Endothelial cell of umbilical vein (primary cell): ENCODE results near the gene EIF2B1. TPM values are rescaled to one million over a fixed set of nuclear protein-coding genes. Genes with fewer than 3 reads are reported as not detected.

Experiments used
- Bru-seq: library from RNA; stranded (reverse); fragments of 400-500 nt; gene quantifications from one replicate; lab custom pipeline; 2021; lab: Mats Ljungman, UMichigan
- BruChase-seq, 2 experiments: library from RNA; stranded (reverse); fragments of 400-500 nt; gene quantifications; one replicate each; lab custom pipeline; 2021; lab: Mats Ljungman, UMichigan
- BruUV-seq: library from RNA; stranded (reverse); fragments of 400-500 nt; replicated peaks from 2 replicates; lab custom pipeline; 2021; lab: Mats Ljungman, UMichigan
- CTCF ChIA-PET: fragments of 300-600, 350-600 bp; sonication (Branson Sonifier 250); formaldehyde crosslinking; loops from one replicate; lab custom pipeline; 2021; ENCODE audit warnings: antibody characterized with exemption, inconsistent platforms; lab: Charles Lee
- POLR2A ChIA-PET: fragments of 300-600, 350-600 bp; sonication (Branson Sonifier 250); formaldehyde crosslinking; loops from one replicate; lab custom pipeline; 2021; ENCODE audit warnings: antibody characterized with exemption, inconsistent platforms; lab: Charles Lee
- DNase-seq: peaks from one replicate; pipeline ENCODE4 v3.0.0-alpha.2; 2011; ENCODE audit warnings: low read depth, low spot score
- FAIRE-seq: peaks from 2 replicates; lab custom pipeline; 2011; peaks lifted over from hg19 to GRCh38; lab: Jason Lieb, UNC
- H2AFZ ChIP-seq: 2 replicates; pipeline ENCODE4 v1.6.0; 2012; ENCODE audit warnings: low read depth, low read length, control low read depth, inconsistent platforms
- H3K27ac ChIP-seq: 2 replicates; pipeline ENCODE4 v1.5.1; 2011; ENCODE audit warnings: low read depth, mild to moderate bottlenecking, control low read depth, low read length, moderate library complexity; ENCODE audit not compliant: insufficient read depth
- H3K27me3 ChIP-seq, 2 experiments: 2 replicates each; pipeline versions ENCODE4 v1.6.0 to v1.6.1; 2011; ENCODE audit warnings: low read length in 2 of 2, mixed read lengths in 1 of 2; ENCODE audit not compliant: control insufficient read depth in 2 of 2, insufficient read depth in 2 of 2
- H3K36me3 ChIP-seq, 2 experiments: 2 replicates in 1 of 2; 3 replicates in 1 of 2; pipeline ENCODE4 v1.5.1; 2011; ENCODE audit warnings: low read length in 2 of 2, mild to moderate bottlenecking in 1 of 2, moderate library complexity in 1 of 2; ENCODE audit not compliant: control insufficient read depth in 2 of 2, insufficient read depth in 2 of 2; ENCODE audit errors: extremely low read depth in 1 of 2
- H3K4me1 ChIP-seq: 3 replicates; pipeline ENCODE4 v1.5.1; 2011; ENCODE audit warnings: mild to moderate bottlenecking, low read length; ENCODE audit not compliant: control insufficient read depth, insufficient read depth; ENCODE audit errors: extremely low read depth
- H3K4me2 ChIP-seq: 2 replicates; pipeline ENCODE4 v1.6.1; 2011; ENCODE audit warnings: low read length, control low read depth, mixed read lengths; ENCODE audit not compliant: insufficient read depth
- H3K4me3 ChIP-seq, 3 experiments: fragments of 200-600 bp in 1 of 3; sonication (generic), shearing (Covaris generic) in 1 of 3; replicated peaks in 1 of 3; 2 replicates each; pipeline ENCODE4 v1.5.1; 2011 to 2016; ENCODE audit warnings: control low read depth in 3 of 3, low read length in 3 of 3, mild to moderate bottlenecking in 2 of 3, inconsistent platforms in 1 of 3, low read depth in 1 of 3, moderate library complexity in 1 of 3; ENCODE audit not compliant: insufficient read depth in 1 of 3
- H3K79me2 ChIP-seq: 2 replicates; pipeline ENCODE4 v1.6.0; 2012; ENCODE audit warnings: low read length, inconsistent platforms; ENCODE audit not compliant: control insufficient read depth, insufficient read depth
- H3K9ac ChIP-seq: replicated peaks from 2 replicates; pipeline ENCODE3; 2011; ENCODE audit warnings: low read length, control low read depth; ENCODE audit not compliant: insufficient read depth; ENCODE audit errors: extremely low read depth
- H3K9me1 ChIP-seq: replicated peaks from 3 replicates; pipeline ENCODE4 v1.6.0; 2011; ENCODE audit warnings: mild to moderate bottlenecking, low read length; ENCODE audit not compliant: control insufficient read depth, insufficient read depth; ENCODE audit errors: extremely low read depth
- H3K9me3 ChIP-seq: replicated peaks from 2 replicates; pipeline ENCODE4 v1.5.1; 2012; ENCODE audit warnings: low read length, inconsistent platforms; ENCODE audit not compliant: control insufficient read depth, insufficient read depth
- H4K20me1 ChIP-seq: replicated peaks from 2 replicates; pipeline ENCODE3; 2011; ENCODE audit warnings: mild to moderate bottlenecking, low read length; ENCODE audit not compliant: control insufficient read depth, insufficient read depth; ENCODE audit errors: extremely low read depth
- JUN ChIP-seq: IDR thresholded peaks from 2 replicates; pipeline ENCODE4 v1.6.1; 2011; ENCODE audit warnings: borderline replicate concordance, low read depth; ENCODE audit not compliant: insufficient read length, insufficient read depth
- MYC ChIP-seq: IDR thresholded peaks from one replicate; pipeline ENCODE4 v1.6.1; 2011; ENCODE audit warnings: mild to moderate bottlenecking, low read depth, low read length
- POLR2A ChIP-seq: IDR thresholded peaks from 2 replicates; pipeline ENCODE4 v1.6.1; 2012; ENCODE audit warnings: low read depth, mild to moderate bottlenecking, control low read depth, low read length
- POLR2AphosphoS5 ChIP-seq: IDR thresholded peaks from 2 replicates; pipeline ENCODE4 v1.6.1; 2012; ENCODE audit warnings: low read depth, mild to moderate bottlenecking, control low read depth, low read length, moderate library complexity; ENCODE audit not compliant: insufficient read depth
- dilution Hi-C: fragments of 300-500 bp; cut with MboI; formaldehyde crosslinking; loops from one replicate; pipeline ENCODE4 v1.15.0; 2019; ENCODE audit warnings: low sequenced_read_pairs; ENCODE audit not compliant: extremely low pct_ligation_motif_present
- intact Hi-C: fragments of 100-400 bp; cut with micrococcal nuclease; formaldehyde crosslinking; loops from one replicate; pipeline ENCODE4 v1.10.0; 2022
- long read RNA-seq: library from polyadenylated mRNA; stranded (forward); transcript quantifications from one replicate; pipeline ENCODE4 v2.0.0, GENCODE V29; 2021
- polyA minus RNA-seq, 3 experiments: library from RNA; depleted of rRNA, polyadenylated mRNA; stranded (reverse); fragments of >200 nt; gene quantifications; 1 replicate in 1 of 3; 2 replicates in 2 of 3; pipeline ENCODE4 v1.2.3, GENCODE V29; 2011
- polyA plus RNA-seq, 4 experiments: library from polyadenylated mRNA; depleted of rRNA in 3 of 4; stranded (reverse) in 3 of 4; unstranded in 1 of 4; fragments of >200 nt; gene quantifications; 2 replicates each; pipeline versions ENCODE4 v1.2.1 to v1.2.3, GENCODE V29; 2011 to 2012; ENCODE audit warnings: missing spikeins in 1 of 4
- total RNA-seq: library from RNA; stranded (reverse); gene quantifications from 2 replicates; pipeline ENCODE4 v1.2.3, GENCODE V29; 2021
- TF ChIP-seq, protein P1 (sequence below): IDR thresholded peaks from 2 replicates; pipeline ENCODE4 v1.6.1; 2011; ENCODE audit not compliant: insufficient read depth, insufficient read length

EIF2B1 gene
- total RNA-seq (61.8 and 65.7 TPM in 2 replicates), polyA plus RNA-seq (25.2 and 32.6 TPM in 2 replicates), polyA minus RNA-seq (20.7 and 22.2 TPM in 2 replicates), Bru-seq, nascent RNA (percentile 73 among the genes with signal in this experiment), BruChase-seq, experiment 1, labeled RNA remaining after a 6-hour chase (percentile 88 among the genes with signal in this experiment), BruChase-seq, experiment 2, labeled RNA remaining after a 2-hour chase (percentile 84 among the genes with signal in this experiment)
- 39.6 and 41.4 TPM in 2 replicates for polyA plus RNA-seq (2011; cell fraction: cytosol; rRNA removed)
- polyA plus RNA-seq (2011; cell fraction: nucleus; rRNA removed) = 73.6 and 91.5 TPM in 2 replicates
- 39.0 and 45.4 TPM in 2 replicates for polyA plus RNA-seq (2012)
- polyA minus RNA-seq (2011; cell fraction: cytosol; rRNA and poly(A)+ RNA removed) = 12.7 TPM
- 11.0 and 18.7 TPM in 2 replicates for polyA minus RNA-seq (2011; cell fraction: nucleus; rRNA and poly(A)+ RNA removed)
- long read RNA-seq, transcript EIF2B1-201 (9 exons, 2,477 nt) = major isoform, 254 of 285 reads
- long read RNA-seq, partial matches to known transcripts = 6 of 285 reads
- long read RNA-seq, other reads (novel, unspliced or antisense) = 25 of 285 reads

DNA sequence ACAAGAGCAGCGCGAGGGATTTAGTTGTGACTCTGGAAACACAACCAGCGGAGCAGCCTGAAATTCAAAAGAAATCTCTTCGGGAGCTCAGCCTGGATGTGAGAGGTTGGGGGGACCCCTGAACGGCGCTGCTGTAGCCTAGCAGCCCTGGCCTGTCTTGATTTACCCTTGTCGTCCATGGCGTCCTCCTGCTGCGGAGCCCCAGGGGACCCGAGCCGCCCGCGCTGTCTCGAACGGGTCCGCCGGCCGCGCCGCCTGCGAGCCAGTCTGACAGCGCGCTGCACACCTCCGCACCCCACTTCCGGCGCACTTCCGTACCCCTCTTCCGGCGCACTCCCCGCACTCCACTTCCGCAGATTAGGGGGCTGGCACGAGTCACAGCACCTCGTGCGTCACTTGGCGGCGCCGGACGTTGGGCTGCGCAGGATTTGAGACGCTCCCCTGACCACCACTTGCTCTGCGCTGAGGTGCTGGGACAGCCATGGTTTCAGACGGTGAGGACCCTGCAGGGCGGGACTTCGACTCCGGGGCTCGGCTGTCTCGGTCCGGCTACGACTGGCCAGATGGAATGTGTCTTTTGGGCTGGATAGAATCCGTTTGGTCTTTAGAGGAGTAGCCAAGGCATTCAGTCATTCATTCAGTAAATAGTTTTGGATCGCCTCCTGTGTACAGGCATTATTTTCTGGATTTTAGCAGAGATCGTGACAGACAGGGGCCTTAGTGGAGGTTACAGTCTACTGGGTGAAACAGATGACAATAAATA, at the start of gene EIF2B1, which contains the start of gene GTF2H3:
Gene EIF2B1 (minus strand): TSS at position 308 of the 763 bp plus-strand sequence. CDS start 129 bp downstream, at position 179.
Gene GTF2H3 (plus strand): TSS at position 451 of the 763 bp plus-strand sequence. CDS start 31 bp downstream, at position 482.
- Histone ChIP-seq H4K20me1 (no peaks in the 10 kb centered on the region), H3K4me3 (peak within 1 kb of the TSS; percentile 92 to 97 (median 96)), H3K4me2 (peak within 1 kb of the TSS; percentile 90), H3K27me3 (no peaks in the 10 kb centered on the region), H2AFZ (peak within 1 kb of the TSS; percentile 85), H3K36me3 (peaks cover 5 to 10% of the 10 kb centered on the region in 2 experiments), H3K27ac (peak within 1 kb of the TSS; percentile 74), H3K9me1 (no peaks in the 10 kb centered on the region), H3K9ac (peak within 1 kb of the TSS; percentile 98), H3K4me1 (peaks cover 11% of the 10 kb centered on the region), H3K79me2 (peaks cover 22% of the 10 kb centered on the region), H3K9me3 (no peaks in the 10 kb centered on the region)
- peak; percentile 99 for TF ChIP-seq POLR2AphosphoS5
- no peak for TF ChIP-seq JUN
- TF ChIP-seq MYC = peak; percentile 78
- peak; percentile 98 for TF ChIP-seq POLR2A
- TF ChIP-seq, protein P1, sequence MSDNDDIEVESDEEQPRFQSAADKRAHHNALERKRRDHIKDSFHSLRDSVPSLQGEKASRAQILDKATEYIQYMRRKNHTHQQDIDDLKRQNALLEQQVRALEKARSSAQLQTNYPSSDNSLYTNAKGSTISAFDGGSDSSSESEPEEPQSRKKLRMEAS = peak; percentile 57
- ChIA-PET CTCF (no interaction called here), POLR2A (no interaction called here)
- peak; percentile 99 for FAIRE-seq
- dilution Hi-C loops = no loop called here
- BruUV-seq = TSS peak; percentile 96
- DNase-seq = peak; percentile 96
- intact Hi-C loops = loop anchor here (5.0 kb wide), 1 partner anchor 339 kb away; the partner anchor contains the start of genes CCDC92 and ZNF664
